A549 (cell line): ENCODE data around the gene UBE2L5. TPM values are rescaled to one million over a fixed set of nuclear protein-coding genes. Genes with fewer than 3 reads are reported as not detected.

Experiments used
- ATAC-seq, 2 experiments: fragments of 200-7000 bp in 1 of 2; fragments of >200 bp in 1 of 2; cut with Nextera tagmentation in 1 of 2; cut with Tn5 transposase in 1 of 2; 3 replicates each; pipeline versions ENCODE4 v1.8.0 to v1.9.1; 2018 to 2020; ENCODE audit warnings: mild to moderate bottlenecking in 1 of 2, moderate library complexity in 1 of 2
- CTCF ChIA-PET: fragments of 300-600 bp; sonication (Branson Sonifier 250); formaldehyde crosslinking; extraction: SDS; loops from one replicate; lab custom pipeline; 2021; ENCODE audit warnings: antibody characterized with exemption, inconsistent platforms; lab: Yijun Ruan, JAX
- POLR2A ChIA-PET: fragments of 350-600 bp; formaldehyde crosslinking; extraction: SDS; loops from one replicate; lab custom pipeline; 2021; ENCODE audit warnings: antibody characterized with exemption, inconsistent platforms; lab: Yijun Ruan, JAX
- DNase-seq, 2 experiments: peaks; one replicate each; pipeline versions ENCODE4 v3.0.0 to v3.0.0-alpha.2; 2011 to 2016; ENCODE audit warnings: low read depth in 1 of 2, low spot score in 1 of 2
- FAIRE-seq: peaks from 2 replicates; lab custom pipeline; 2011; peaks lifted over from hg19 to GRCh38; lab: Jason Lieb, UNC
- H3K27ac ChIP-seq, 2 experiments: fragments of >200 bp; sonication (Bioruptor Twin); formaldehyde crosslinking; 3 replicates each; pipeline ENCODE4 v1.5.1; 2016 to 2017
- H3K4me1 ChIP-seq: fragments of >200 bp; sonication (Bioruptor Twin); formaldehyde crosslinking; 3 replicates; pipeline ENCODE4 v1.6.1; 2016
- H3K4me2 ChIP-seq: fragments of >200 bp; sonication (Bioruptor Twin); formaldehyde crosslinking; 3 replicates; pipeline ENCODE4 v1.6.1; 2016
- H3K4me3 ChIP-seq: fragments of >200 bp; sonication (Bioruptor Twin); formaldehyde crosslinking; 3 replicates; pipeline ENCODE4 v1.5.1; 2016
- H3K9me3 ChIP-seq: fragments of >200 bp; sonication (Bioruptor Twin); formaldehyde crosslinking; 3 replicates; pipeline ENCODE4 v1.6.1; 2016
- ATOH8 ChIP-seq: fragments of 250-450 bp; sonication (Bioruptor Pico); IDR thresholded peaks from 2 replicates; pipeline ENCODE4 v1.5.0; 2020; ENCODE audit warnings: low read depth, mild to moderate bottlenecking, moderate library complexity
- CBX8 ChIP-seq: fragments of 200-600 bp; sonication (generic); IDR thresholded peaks from 2 replicates; pipeline ENCODE4 v1.6.1; 2016
- CHD2 ChIP-seq: fragments of 150-350 bp; IDR thresholded peaks from 2 replicates; pipeline ENCODE4 v1.6.1; 2014; ENCODE audit warnings: low read length; ENCODE audit not compliant: partially characterized antibody
- CTCF ChIP-seq: fragments of >200 bp; sonication (Bioruptor Twin); formaldehyde crosslinking; IDR thresholded peaks from 3 replicates; pipeline ENCODE4 v1.5.1; 2016
- ELK1 ChIP-seq: fragments of 150-350 bp; IDR thresholded peaks from 2 replicates; pipeline ENCODE4 v1.6.1; 2014; ENCODE audit warnings: low read depth, mild to moderate bottlenecking, low read length
- ESRRA ChIP-seq: fragments of 150-350 bp; IDR thresholded peaks from 2 replicates; pipeline ENCODE4 v1.6.1; 2014; ENCODE audit warnings: mild to moderate bottlenecking, low read length, borderline replicate concordance
- FOSB ChIP-seq: fragments of 250-450 bp; sonication (Bioruptor Pico); IDR thresholded peaks from 2 replicates; pipeline ENCODE4 v1.5.0; 2020; ENCODE audit warnings: mild to moderate bottlenecking, moderate library complexity
- FOSL2 ChIP-seq, 2 experiments: fragments of 450-650 bp in 1 of 2; fragments of >200 bp in 1 of 2; sonication (Bioruptor Twin) in 1 of 2; formaldehyde crosslinking; IDR thresholded peaks; 2 replicates each; pipeline versions ENCODE4 v1.5.0 to v1.6.1; 2016 to 2020; ENCODE audit warnings: mild to moderate bottlenecking in 1 of 2, moderate library complexity in 1 of 2
- HDAC2 ChIP-seq: fragments of 200-600 bp; sonication (generic); IDR thresholded peaks from 2 replicates; pipeline ENCODE4 v1.6.1; 2016
- HOXB13 ChIP-seq: fragments of 250-450 bp; sonication (Bioruptor Pico); IDR thresholded peaks from 2 replicates; pipeline ENCODE4 v1.5.0; 2020; ENCODE audit warnings: low read depth, mild to moderate bottlenecking, moderate library complexity
- HOXB5 ChIP-seq: fragments of 250-450 bp; sonication (Bioruptor Pico); IDR thresholded peaks from 2 replicates; pipeline ENCODE4 v1.5.0; 2020; ENCODE audit warnings: mild to moderate bottlenecking, moderate library complexity
- JUNB ChIP-seq: fragments of >200 bp; sonication (Bioruptor Twin); formaldehyde crosslinking; IDR thresholded peaks from 2 replicates; pipeline ENCODE4 v1.6.1; 2016
- KDM5A ChIP-seq: fragments of 200-600 bp; sonication (generic); IDR thresholded peaks from 2 replicates; pipeline ENCODE4 v1.6.1; 2016; ENCODE audit warnings: antibody characterized with exemption, mild to moderate bottlenecking
- MAX ChIP-seq: IDR thresholded peaks from 2 replicates; pipeline ENCODE4 v1.6.1; 2012
- MYC ChIP-seq: IDR thresholded peaks from 2 replicates; pipeline ENCODE4 v1.6.1; 2012; ENCODE audit warnings: mild to moderate bottlenecking, inconsistent platforms, low read length, improper control_type of control experiment, borderline replicate concordance
- NFE2L2 ChIP-seq: fragments of 150-350 bp; conservative IDR thresholded peaks from 2 replicates; pipeline ENCODE4 v1.6.1; 2014; ENCODE audit warnings: low read length
- NR3C1 ChIP-seq: fragments of >200 bp; sonication (Bioruptor Twin); formaldehyde crosslinking; IDR thresholded peaks from 3 replicates; pipeline ENCODE4 v1.6.1; 2017
- PBX3 ChIP-seq: IDR thresholded peaks from 2 replicates; pipeline ENCODE4 v1.6.1; 2012
- PHF8 ChIP-seq: fragments of 200-600 bp; sonication (generic); IDR thresholded peaks from 2 replicates; pipeline ENCODE4 v1.6.1; 2016; ENCODE audit warnings: low read depth, mild to moderate bottlenecking, antibody characterized with exemption, moderate library complexity, borderline replicate concordance
- POLR2AphosphoS2 ChIP-seq: conservative IDR thresholded peaks from 2 replicates; pipeline ENCODE4 v1.6.1; 2012; ENCODE audit warnings: low read length, improper control_type of control experiment, inconsistent platforms
- RARB ChIP-seq: fragments of 250-450 bp; sonication (Bioruptor Pico); IDR thresholded peaks from 2 replicates; pipeline ENCODE4 v1.8.0; 2021; ENCODE audit warnings: mild to moderate bottlenecking, moderate library complexity
- RFX5 ChIP-seq: fragments of 450-650 bp; IDR thresholded peaks from 2 replicates; pipeline ENCODE4 v1.7.1; 2014; ENCODE audit warnings: antibody characterized with exemption, mild to moderate bottlenecking, moderate library complexity
- SMC3 ChIP-seq: fragments of >200 bp; sonication (Bioruptor Twin); formaldehyde crosslinking; IDR thresholded peaks from 3 replicates; pipeline ENCODE4 v1.6.1; 2018; ENCODE audit warnings: inconsistent platforms
- TFCP2L1 ChIP-seq: fragments of 250-450 bp; sonication (Bioruptor Pico); IDR thresholded peaks from 2 replicates; pipeline ENCODE4 v1.5.0; 2021; ENCODE audit warnings: mild to moderate bottlenecking
- ZC3H11A ChIP-seq: fragments of 450-650 bp; IDR thresholded peaks from 2 replicates; pipeline ENCODE4 v1.6.1; 2014; ENCODE audit warnings: antibody characterized with exemption, mild to moderate bottlenecking
- WGBS: methylation state at CpG from one replicate; pipeline ENCODE4 v1.1.6; 2017; ENCODE audit errors: missing lambda C conversion rate; 5-methylcytosine and 5-hydroxymethylcytosine counted together
- polyA plus RNA-seq, 4 experiments: library from polyadenylated mRNA; depleted of rRNA in 3 of 4; stranded (reverse); fragments of >200 nt; fragmentation: RNase III in 1 of 4; extraction: RNeasy Plus Mini Kit Qiagen cat#74134 plus additional on column Dnase treatment in 1 of 4; gene quantifications; 2 replicates in 3 of 4; 3 replicates in 1 of 4; pipeline ENCODE4 v1.2.3, GENCODE V29; 2011 to 2017

UBE2L5 gene
- polyA plus RNA-seq, 2 of the 4 experiments (the other 2 are of a cell fraction): 0.31 TPM; not detected in 1

GRCh38 chr13:30429721-30430694 lies 7.7 kb downstream of the UBE2L5 start (continued):
- TF ChIP-seq RFX5: no peak
- TF ChIP-seq FOSB: no peak
- no peak for TF ChIP-seq HDAC2
- TF ChIP-seq CTCF: no peak
- TF ChIP-seq MYC: no peak
- no peak for TF ChIP-seq ELK1
- no peak for TF ChIP-seq MAX

- Histone ChIP-seq H3K27ac (peak overlapping the region; percentile 64 to 82), H3K9me3 (no peaks in the 10 kb centered on the region), H3K4me3 (peak overlapping the region; percentile 21; the same call in 2 of the 3 replicates), H3K4me1 (peaks cover 32% of the 10 kb centered on the region), H3K4me2 (peak overlapping the region; percentile 72)
- FAIRE-seq: no peak
- ATAC-seq: peak; percentile 54 to 73; a peak in 4 of 6 replicates
- peak in 1 of 2 experiments; percentile 18 for DNase-seq
- POLR2A ChIA-PET: interaction anchor here (0.6 to 1.3 kb wide), 2 partner anchors 9 to 25 kb away, joined by 4 to 9 read pairs; partner anchors contain the start of gene UBE2L5
- CTCF ChIA-PET: interaction anchor here (1.0 kb wide), 2 partner anchors 19 to 299 kb away, joined by 3 read pairs; no protein-coding TSS in a partner anchor
- WGBS: 5% methylated on average over 2 of the region's 2 CpGs
- TF ChIP-seq JUNB: 0 out of 2 replicates have a peak, but pooled peaks have one; percentile 13
- no peak for TF ChIP-seq NFE2L2
- TF ChIP-seq ELK1: no peak
- TF ChIP-seq CHD2: no peak
- TF ChIP-seq FOSL2 (IDR thresholded peaks at IDR 0.05): 0 out of 2 replicates have a peak, but pooled peaks have one; percentile 26
- no peak for TF ChIP-seq FOSL2 (CRISPR knock-in tag; IDR thresholded peaks at IDR 0.05)
- no peak for TF ChIP-seq RARB (CRISPR knock-in tag)
- TF ChIP-seq SMC3: no peak
- TF ChIP-seq CBX8: no peak
Observed at GRCh38 chr13:30431269-30431940, 9.1 kb downstream of the UBE2L5 start.

GRCh38 chr13:30435911-30436451 lies 13.7 kb downstream of the UBE2L5 start:
- Histone ChIP-seq H3K4me3 (no peak overlapping the region), H3K4me2 (no peak overlapping the region), H3K9me3 (no peaks in the 10 kb centered on the region), H3K4me1 (peaks cover 12% of the 10 kb centered on the region), H3K27ac (no peak overlapping the region)
- CTCF ChIA-PET: no interaction called here
- ATAC-seq: no peak
- no peak for FAIRE-seq
- 65% methylated on average over 3 of the region's 3 CpGs for WGBS
- no peak for TF ChIP-seq CHD2
- TF ChIP-seq HOXB5 (CRISPR knock-in tag): no peak
- TF ChIP-seq MAX: no peak
- no peak for TF ChIP-seq KDM5A
- TF ChIP-seq ATOH8 (CRISPR knock-in tag): no peak
- TF ChIP-seq ZC3H11A: no peak
- no peak for TF ChIP-seq POLR2AphosphoS2
- TF ChIP-seq NR3C1: no peak
- TF ChIP-seq PBX3: no peak
- TF ChIP-seq NFE2L2: no peak
- no peak for TF ChIP-seq PHF8
- no peak for TF ChIP-seq TFCP2L1 (CRISPR knock-in tag)
- no peak for TF ChIP-seq HOXB13
- TF ChIP-seq ESRRA: no peak
- TF ChIP-seq FOSL2 (IDR thresholded peaks at IDR 0.05): no peak
- TF ChIP-seq FOSL2 (CRISPR knock-in tag; IDR thresholded peaks at IDR 0.05): no peak
- POLR2A ChIA-PET: no interaction called here
- DNase-seq: no peak
